ENCODE results near the gene PREX1.

PREX1 gene

DNA sequence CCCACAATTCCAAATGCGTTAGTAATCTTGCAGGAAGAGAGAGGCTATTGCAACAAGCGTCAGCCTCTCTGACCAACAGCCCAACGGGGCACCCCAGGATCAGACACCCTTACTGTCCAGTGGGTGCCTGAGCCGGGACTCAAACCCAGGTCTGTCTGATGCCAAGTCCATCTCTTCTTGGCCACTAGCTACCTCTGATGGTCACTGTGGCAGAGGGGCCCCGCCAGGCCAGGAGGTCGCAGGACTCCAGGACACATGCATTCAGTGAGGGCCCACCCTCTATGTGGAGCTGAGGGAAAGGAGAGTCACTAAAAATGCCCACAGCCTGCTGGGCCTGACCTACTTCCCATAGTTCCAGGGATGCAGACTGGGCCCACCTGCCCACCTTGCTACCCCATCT, 83.3 kb downstream of the PREX1 start:
- no peak overlapping the region for H3K4me3 ChIP-seq (ENCODE audit: low read depth, low read length)
- TF ChIP-seq, protein P1, sequence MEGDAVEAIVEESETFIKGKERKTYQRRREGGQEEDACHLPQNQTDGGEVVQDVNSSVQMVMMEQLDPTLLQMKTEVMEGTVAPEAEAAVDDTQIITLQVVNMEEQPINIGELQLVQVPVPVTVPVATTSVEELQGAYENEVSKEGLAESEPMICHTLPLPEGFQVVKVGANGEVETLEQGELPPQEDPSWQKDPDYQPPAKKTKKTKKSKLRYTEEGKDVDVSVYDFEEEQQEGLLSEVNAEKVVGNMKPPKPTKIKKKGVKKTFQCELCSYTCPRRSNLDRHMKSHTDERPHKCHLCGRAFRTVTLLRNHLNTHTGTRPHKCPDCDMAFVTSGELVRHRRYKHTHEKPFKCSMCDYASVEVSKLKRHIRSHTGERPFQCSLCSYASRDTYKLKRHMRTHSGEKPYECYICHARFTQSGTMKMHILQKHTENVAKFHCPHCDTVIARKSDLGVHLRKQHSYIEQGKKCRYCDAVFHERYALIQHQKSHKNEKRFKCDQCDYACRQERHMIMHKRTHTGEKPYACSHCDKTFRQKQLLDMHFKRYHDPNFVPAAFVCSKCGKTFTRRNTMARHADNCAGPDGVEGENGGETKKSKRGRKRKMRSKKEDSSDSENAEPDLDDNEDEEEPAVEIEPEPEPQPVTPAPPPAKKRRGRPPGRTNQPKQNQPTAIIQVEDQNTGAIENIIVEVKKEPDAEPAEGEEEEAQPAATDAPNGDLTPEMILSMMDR (IDR thresholded peaks at IDR 0.05; ENCODE audit: borderline replicate concordance, insufficient read depth, low read depth, low read length), result no peak

DNA sequence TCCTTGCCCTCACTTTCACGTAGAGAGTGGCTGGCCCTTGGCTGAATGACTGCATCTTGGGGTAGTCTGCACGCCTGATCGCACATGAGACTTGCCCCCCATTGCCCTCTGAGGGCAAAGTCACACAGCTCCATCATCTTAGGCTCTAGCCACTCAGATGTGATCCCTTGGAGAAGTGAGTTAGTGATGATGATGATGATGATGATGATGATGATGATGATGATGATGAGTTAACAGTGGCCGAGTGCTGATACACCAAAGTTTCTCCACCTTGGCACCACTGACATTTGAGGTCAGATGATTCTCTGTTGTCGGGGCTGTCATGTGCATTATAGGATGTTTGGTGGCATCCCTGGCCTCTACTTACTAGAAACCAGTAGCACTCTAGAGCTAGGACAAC, 84.0 kb downstream of the PREX1 start:
- TF ChIP-seq, protein P1 (IDR thresholded peaks at IDR 0.05; ENCODE audit: borderline replicate concordance, insufficient read depth, low read depth, low read length), result no peak
- no peak overlapping the region for H3K4me3 ChIP-seq (ENCODE audit: low read depth, low read length)

DNA sequence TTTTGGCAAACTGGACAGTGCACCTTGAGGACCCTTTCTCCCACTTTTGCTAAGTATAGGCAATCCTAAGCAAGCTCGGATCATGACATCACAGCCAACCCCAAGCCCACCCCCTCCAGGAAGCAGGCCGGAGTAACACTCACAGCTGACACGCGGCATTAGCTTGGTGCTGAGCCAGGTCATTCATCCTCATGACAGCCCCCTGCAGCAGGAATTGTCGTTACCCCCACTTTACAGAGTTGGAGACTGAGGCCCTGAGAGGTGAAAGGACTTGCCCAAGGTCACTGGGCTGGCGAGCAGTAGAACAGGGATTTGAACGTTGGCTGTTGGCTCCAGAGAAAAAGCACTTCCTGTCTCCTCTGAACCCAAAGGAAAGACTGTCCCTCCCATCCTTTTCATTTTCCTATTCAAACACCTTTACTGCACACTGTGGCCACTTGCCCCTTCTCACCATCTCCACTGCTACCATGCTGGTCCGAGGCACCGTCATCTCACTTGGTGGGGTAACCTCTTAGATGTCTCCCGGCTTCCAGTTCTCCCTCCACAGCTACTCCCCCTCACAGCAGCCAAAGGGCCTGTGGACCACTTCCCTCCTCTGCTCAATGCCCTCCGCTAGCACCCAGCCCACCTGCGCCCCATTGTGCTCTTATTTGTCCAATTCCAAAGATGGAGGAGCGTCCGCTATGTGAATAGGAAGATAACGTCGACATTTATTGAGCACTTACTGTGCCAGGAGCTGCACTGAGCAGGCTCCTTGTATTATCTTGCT, 84.7 kb downstream of the PREX1 start:
- no peak overlapping the region for H3K4me3 ChIP-seq (ENCODE audit: low read depth, low read length)
- TF ChIP-seq, protein P1 (IDR thresholded peaks at IDR 0.05; ENCODE audit: borderline replicate concordance, insufficient read depth, low read depth, low read length), result no peak

DNA sequence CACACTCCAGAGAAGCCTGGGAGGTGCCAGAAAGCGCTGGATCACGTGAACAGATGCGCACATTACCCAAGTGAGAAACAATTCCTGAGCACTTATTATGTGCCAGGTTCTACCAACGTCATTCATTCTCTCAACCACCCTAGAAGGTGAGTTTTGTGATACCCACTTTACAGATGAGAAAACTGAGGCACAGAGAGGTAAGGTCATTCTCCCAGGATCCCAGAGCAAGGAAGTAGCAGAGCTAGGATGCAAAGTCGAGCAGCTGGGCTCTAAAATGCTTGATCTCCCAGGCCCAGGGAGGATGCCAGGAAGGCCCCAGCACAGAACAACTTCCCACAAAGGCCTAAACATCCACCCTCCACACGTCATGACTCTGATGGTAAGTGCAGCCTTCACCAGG, 85.6 kb downstream of the PREX1 start:
- no peak overlapping the region for H3K4me3 ChIP-seq (ENCODE audit: low read depth, low read length)
- TF ChIP-seq, protein P1 (IDR thresholded peaks at IDR 0.05; ENCODE audit: borderline replicate concordance, insufficient read depth, low read depth, low read length), result no peak

DNA sequence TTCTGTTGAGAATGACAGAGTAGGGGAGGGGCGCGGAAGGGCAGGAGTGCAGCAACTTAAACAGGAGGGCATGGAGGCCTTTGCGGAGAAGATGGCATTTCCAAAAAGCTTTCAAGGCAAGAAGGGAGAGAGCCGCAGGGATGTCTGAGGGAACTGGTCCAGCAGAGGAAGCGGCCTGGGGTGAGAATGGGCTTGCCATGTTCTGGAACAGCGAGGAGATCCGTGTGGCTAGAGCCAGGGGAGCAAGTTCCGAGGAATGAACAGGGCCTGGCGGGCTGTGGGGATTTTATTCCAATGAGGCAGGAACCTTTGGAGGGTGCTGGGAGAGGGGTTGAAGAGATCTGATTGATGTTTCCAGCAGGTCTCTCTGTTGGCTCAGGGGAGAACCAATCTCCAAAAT, 86.1 kb downstream of the PREX1 start:
- TF ChIP-seq, protein P1 (IDR thresholded peaks at IDR 0.05; ENCODE audit: borderline replicate concordance, insufficient read depth, low read depth, low read length), result no peak

DNA sequence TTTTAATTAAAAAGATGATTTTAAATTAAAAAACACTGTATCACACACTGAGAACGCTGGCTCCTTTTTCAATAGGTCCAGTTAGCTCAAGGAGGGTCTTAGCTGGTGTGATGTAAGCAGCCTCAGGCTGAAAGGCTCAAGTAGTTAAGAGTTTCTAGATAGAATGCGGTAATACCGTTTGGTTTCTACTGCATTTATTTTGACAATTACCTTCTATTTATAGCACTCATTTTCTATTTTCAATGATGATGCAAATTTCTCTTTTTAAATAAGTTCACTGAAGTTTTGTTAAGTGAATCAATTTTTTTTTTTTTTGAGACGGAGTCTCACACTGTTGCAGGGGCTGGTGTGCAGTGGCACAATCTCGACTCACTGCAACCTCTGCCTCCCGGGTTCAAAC, 87.1 kb downstream of the PREX1 start:
- TF ChIP-seq, protein P1 (IDR thresholded peaks at IDR 0.05; ENCODE audit: borderline replicate concordance, insufficient read depth, low read depth, low read length), result no peak
- H3K4me3 ChIP-seq (ENCODE audit: low read depth, low read length), result no peak overlapping the region

More for the DNA sequence above, 86.1 kb downstream of the PREX1 start:
- no peak overlapping the region for H3K4me3 ChIP-seq (ENCODE audit: low read depth, low read length)

DNA sequence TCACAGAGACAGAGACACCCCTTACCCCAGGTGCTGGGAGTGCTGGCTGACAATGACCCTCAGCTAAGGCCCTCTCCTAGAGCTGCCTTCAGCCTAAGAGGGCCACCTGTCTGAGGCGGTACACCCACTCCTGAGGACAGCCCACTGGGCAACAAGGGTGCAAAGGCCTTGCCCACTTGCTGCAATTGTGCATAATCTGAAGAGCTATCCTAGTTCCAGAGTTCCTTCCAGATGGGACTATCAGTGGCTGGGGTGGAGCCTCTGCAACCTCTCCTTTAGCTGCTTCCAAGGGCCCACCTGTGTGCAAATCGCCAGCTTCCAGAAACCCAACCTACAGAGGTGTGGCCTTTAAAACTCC, 87.5 kb downstream of the PREX1 start:
- TF ChIP-seq, protein P1 (IDR thresholded peaks at IDR 0.05; ENCODE audit: borderline replicate concordance, insufficient read depth, low read depth, low read length), result no peak
- no peak overlapping the region for H3K4me3 ChIP-seq (ENCODE audit: low read depth, low read length)
